ENCODE measurements around the gene SERTAD1.
"Not testable (repeated sequence)": the region's sequence is repeated elsewhere in the genome, so short reads cannot be mapped to it uniquely, and the experiment has no call there.

SERTAD1 gene

GRCh38 chr19:40450664-40451063, 24.9 kb upstream of the SERTAD1 start:
- DNase-seq = no peak

- DNase-seq = no peak
Measured at GRCh38 chr19:40449506-40449905, 23.7 kb upstream of the SERTAD1 start.

GRCh38 chr19:40446263-40446784, 20.5 kb upstream of the SERTAD1 start:
- DNase-seq = no peak

DNA sequence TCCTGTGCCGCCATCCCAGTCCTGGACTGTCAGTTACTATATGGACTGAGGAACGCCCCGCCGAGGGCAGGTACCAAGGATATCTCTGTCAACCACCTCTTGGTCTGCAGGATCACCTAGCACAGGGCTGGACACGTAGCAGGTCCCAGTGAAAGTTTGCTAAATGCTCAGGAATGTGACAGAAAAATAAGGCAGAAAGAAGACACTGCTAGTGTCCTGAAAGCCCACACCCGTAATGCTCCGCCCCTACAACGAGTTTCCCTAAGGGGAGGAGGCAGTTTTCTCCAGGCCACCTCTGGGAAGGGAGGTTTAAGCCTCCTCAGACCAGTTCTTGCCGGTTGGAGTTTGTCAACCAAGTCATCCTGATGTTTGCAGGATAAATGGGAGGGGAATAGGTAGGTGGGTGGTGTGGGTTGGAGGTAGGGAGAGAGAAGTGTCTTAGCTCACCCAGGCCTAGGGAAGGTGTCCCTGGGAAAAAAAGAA, 20.0 kb upstream of the SERTAD1 start:
- no peak for DNase-seq

- DNase-seq = no peak
Measured at GRCh38 chr19:40444825-40445312, 19.1 kb upstream of the SERTAD1 start.

DNA sequence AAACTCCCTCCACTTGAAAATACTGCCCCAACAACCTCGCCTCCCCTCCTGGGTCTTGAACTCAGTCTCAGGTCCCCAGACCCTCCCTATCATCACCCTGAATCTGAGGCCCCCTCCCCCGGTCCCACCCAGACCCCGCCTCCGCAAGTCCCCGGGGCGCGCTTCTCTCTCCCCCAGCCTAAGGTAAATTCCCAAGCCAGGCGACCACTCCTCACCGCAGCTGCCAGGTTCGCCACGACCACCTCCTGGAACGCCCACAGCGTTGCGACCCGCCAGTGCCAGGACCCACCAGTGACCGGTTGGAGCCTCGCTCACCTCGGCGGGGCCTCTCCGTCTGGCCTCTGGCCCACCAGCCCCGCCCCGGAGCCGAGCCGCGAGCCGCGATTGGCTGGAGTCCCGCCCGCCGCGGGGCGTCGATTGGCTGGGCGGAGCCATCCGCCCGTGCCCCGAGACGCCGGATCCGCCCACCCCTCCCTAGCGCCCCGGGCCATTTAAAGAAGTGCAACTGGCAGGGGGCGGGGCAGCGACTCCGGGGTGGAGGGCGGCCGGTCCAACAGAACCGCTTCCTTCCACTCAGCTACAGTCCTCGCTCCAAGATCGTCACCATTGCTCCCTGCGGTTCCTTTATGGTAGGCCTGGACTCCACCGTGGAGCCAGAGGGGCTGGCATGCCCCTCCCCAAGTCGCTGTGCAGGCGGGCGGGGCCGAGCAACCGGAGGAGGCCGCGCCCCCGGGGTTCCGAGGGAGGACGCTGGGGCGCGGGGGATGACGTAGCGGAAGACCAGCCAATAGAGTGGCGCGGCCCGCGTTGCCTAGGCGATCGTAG, 18.4 kb upstream of the SERTAD1 start, which contains the start of gene SERTAD3:
TSS of gene SERTAD3 (minus strand) at position 336 of the 825 bp plus-strand sequence. CDS start 2,255 bp downstream, outside the sequence.
- peak; percentile 96 for DNase-seq

DNA sequence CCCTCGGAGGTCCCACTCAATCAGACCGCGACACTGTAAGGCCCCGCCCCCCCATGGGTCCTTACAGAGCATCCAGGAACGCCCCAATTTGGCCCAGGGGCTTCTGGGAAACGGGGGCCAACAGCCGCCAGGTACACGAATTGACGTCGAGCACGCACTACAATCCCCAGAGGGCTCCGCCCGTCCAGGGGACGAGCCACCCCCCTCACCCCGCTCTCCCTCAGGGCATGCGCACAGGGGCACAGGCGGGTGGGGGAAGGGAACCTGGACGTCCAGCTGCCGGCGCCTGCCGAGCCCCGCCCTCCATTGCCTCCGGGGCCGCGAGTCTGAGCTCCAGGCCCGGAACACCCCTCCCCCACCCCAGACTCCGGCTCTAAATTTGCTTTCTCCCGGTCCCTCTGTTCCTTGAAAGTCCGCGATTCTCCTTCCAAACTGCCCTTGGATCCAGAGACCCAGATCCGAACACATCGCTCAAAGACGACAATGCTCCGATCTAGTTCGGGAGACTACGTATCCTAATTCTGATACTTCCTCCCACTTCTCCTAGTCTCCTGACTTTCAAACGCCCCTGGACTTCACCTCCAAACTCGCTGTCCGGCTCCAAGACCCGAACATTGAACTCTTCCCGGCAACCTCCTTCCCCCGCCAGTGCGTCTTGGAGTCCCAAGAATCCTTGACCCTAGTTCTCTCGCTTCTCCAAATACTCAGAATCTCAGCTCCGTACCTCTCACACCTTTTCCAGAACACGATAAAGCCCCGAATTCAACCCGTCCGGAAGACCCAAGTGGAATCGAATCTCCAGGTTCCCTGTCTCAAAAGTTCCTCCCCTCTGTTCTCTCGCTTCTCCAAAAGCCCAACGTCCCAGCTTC, 17.6 kb upstream of the SERTAD1 start:
- DNase-seq = peak; percentile 99

- DNase-seq = no peak
Measured at GRCh38 chr19:40442328-40443130, 16.7 kb upstream of the SERTAD1 start.

GRCh38 chr19:40441719-40442253, 16.0 kb upstream of the SERTAD1 start:
- no peak for DNase-seq

GRCh38 chr19:40438284-40438683, 12.5 kb upstream of the SERTAD1 start:
- no peak for DNase-seq

DNA sequence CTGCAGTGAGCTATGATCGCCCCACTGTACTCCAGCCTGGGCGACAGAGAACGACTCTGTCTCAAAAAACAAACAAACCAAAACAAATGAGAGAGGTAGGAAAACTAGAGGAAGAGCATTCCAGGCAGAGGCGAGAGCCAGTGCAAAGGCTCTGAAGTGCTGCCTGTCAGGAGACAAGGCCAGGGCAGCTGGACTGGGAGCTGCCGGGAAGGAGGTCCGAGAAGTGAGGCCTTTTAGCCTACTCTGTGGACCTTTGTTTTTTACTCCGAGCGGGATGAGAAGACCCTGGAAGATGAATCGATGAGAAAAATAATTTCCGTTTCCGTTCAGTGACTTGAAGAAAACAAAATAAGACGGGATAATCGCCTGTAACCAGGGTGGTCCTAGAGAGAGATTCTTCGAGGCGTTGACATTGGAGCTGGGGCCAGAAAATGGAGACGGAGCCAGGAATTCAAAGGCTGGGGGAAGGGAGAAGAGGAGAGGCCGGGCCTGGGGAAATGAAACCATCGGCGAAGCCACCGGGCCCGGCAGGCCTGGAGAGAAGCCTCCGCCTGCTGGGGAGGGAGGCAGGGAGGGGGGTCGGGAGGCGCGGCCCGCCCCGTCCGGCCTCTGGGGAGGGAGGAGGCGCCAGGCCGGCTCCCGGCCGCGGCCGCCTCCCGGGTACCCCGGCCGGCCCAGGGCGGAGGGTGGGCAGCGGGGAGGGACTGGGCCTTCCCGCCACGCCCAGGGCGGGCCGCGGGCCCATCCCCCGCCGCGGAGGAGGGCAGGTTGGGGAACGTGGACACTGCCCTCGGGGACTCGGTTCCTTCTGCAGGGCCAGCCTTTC, 7.8 kb upstream of the SERTAD1 start:
- peak; percentile 37 for DNase-seq

DNA sequence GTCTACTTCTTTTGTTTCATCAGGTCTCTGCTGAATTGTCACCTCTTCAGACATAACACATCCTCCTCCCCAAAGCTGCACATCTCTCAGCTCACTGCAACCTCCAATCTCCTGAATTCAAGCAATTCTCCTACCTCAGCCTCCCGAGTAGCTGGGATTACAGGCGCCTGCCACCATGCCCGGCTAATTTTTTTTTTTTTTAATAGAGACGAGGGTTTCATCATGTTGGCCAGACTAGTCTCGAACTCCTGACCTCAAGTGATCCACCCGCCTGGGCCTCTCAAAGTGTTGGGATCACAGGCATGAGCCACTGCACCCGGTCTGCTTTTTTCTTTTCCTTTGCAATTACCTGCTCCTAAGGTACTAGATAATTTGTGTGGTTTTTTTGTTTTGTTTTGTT, 7.0 kb upstream of the SERTAD1 start:
- DNase-seq = not testable (repeated sequence)

DNA sequence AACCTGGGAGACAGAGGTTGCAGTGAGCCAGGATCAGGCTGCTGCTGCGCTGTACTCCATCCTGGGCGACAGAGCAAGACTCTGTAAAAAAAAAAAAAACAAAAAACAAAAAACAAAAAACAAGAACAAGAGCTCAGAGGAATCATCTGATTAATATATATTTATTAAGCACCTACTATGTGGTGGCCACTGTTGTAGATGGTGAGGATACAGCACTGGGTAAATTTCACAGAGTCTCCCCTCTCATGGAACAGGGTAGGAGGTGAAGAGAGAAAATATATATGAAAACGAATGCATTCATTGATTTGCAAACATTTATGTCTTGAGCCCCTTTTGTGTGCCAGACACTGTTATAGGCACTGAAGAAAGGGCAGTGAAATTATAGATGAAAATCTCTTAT, 5.9 kb upstream of the SERTAD1 start:
- no peak for DNase-seq

DNA sequence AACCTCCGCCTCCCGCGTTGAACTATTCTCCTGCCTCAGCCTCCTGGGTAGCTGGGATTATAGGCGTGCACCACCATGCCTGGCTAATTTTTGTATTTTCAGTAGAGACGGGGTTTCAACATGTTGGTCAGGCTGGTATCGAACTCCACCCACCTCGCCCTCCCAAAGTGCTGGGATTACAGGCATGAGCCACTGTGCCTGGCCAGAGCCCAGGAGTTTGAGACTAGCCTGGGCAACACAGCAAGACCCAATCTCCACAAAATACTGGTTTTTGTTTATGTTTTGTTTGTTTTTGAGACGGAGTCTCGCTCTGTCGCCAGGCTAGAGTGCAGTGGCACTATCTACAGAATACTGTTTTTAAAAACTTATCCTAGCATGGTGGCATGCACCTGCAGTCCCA, 4.5 kb upstream of the SERTAD1 start:
- DNase-seq = not testable (repeated sequence)

DNA sequence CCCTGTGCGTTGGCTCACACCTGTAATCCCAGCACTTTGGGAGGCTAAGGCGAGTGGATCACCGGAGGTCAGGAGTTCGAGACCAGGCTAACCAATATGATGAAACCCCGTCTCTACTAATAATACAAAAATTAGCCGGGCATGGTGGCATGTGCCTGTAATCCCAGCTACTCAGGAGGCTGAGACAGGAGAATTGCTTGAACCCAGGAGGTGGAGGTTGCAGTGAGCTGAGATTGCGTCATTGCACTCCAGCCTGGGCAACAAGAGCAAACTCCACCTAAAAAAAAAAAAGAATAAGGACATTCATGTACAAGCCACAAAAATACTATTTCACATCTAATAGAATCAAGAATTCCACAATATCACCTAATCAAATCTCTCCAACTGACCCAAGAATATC, 2.4 kb upstream of the SERTAD1 start:
- DNase-seq = not testable (repeated sequence)

GRCh38 chr19:40424637-40425449, 949 bp downstream of the SERTAD1 start:
- no peak for DNase-seq

DNA sequence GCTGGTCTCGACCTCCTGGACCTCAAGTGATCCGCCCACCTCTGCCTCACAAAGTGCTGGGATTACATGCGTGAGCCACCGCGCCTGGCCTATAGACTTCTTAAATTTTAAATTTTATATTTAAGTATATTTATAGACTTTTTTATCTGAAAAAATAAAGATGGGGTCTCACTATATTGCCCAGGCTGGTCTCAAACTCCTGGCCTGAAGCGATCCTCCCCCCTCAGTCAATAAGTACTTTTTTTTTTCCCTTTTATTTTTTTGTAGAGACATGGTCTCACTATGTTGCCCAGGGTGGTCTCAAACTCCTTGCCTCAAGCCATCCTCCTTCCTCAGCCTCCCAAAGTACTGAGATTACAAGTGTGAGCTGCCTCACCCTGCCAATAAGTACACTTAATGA, 1.9 kb downstream of the SERTAD1 start:
- no peak for DNase-seq

DNA sequence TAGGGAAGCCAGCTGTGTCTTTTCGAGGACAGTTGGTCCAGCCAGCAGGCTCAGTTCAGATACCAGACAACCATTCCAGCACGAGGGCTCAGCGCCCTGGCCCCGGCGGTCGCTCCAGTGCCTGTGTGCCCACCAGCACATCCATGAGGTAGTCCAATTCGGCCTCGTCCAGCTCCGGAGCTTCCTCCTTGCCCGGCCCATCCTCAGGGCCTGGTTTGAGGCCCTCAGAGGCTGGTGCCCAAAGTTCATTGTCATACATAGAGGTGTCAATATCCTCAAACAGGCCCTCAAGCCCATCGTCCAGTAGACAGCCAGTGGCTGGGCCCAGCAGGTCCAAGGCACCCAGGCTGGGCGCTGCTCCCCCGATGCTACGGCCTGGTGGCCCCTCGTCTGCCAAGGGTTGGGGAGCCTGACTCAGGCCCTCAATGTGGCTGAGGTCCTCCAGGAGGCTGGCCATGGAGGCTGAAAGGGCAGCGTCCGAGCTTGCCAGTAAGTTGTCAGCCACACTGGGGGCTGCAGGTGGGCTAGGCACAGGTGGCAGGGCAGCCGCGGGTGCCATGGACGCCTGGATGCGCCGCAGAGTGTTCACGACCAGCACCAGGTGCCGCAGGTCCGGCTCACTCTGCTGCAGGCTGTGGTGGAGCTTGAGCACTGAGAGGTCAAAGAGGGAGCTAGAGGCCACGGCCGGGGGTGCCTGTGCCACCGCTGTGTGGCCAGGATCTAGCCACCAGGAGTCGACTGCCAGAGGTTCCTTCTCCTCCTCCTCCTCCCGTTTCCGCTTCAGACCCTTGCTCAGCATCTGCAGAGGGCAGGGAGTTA, 2.8 kb downstream of the SERTAD1 start:
- DNase-seq = no peak

Measured in T-helper 9 cell (primary cell).